Adrenal gland (tissue), 12 donors: ENCODE results near the gene CDS2. TPM values are rescaled to one million over a fixed set of nuclear protein-coding genes. Genes with fewer than 3 reads are reported as not detected.

Source experiments
- DNase-seq, 7 donors: peaks; one replicate each; pipeline ENCODE4 v3.0.0-alpha.2; 2019 to 2020
- H3K27ac ChIP-seq, 5 donors: fragments of 200-600 bp; sonication (generic) in 4 of 5; 1 replicate in 3 of 5; 2 replicates in 2 of 5; pipeline versions ENCODE4 v1.5.1 to v1.8.0; 2016 to 2020; ENCODE audit warnings: mild to moderate bottlenecking in 1 of 5
- H3K27me3 ChIP-seq: fragments of 200-600 bp; 2 replicates; pipeline ENCODE4 v1.8.0; 2021
- H3K36me3 ChIP-seq, 2 donors: fragments of 200-600 bp; replicated peaks in 1 of 2; 1 replicate in 1 of 2; 2 replicates in 1 of 2; pipeline versions ENCODE4 v1.5.1 to v1.8.0; 2018 to 2022
- H3K4me1 ChIP-seq, 2 donors: fragments of 200-600 bp; replicated peaks in 1 of 2; 1 replicate in 1 of 2; 2 replicates in 1 of 2; pipeline versions ENCODE4 v1.5.1 to v1.8.0; 2018 to 2021
- H3K4me3 ChIP-seq, 4 donors: fragments of 200-600 bp; sonication (generic) in 3 of 4; one replicate each; pipeline ENCODE4 v1.5.1; 2016 to 2018
- H3K9me3 ChIP-seq, 3 donors: fragments of 200-600 bp; sonication (generic) in 1 of 3; replicated peaks in 1 of 3; 1 replicate in 2 of 3; 2 replicates in 1 of 3; pipeline versions ENCODE4 v1.5.1 to v1.8.0; 2016 to 2021
- POLR2A ChIP-seq, 2 donors: fragments of 450-650 bp; IDR thresholded peaks; one replicate each; pipeline ENCODE4 v1.6.1; 2017; ENCODE audit warnings: antibody characterized with exemption in 2 of 2, mild to moderate bottlenecking in 2 of 2, moderate library complexity in 1 of 2
- WGBS, 4 donors: extraction: QIAGEN DNeasy Blood & Tissue Kit in 2 of 4; methylation state at CpG; one replicate each; pipeline versions ENCODE4 v1.1.5 to v1.1.7; 2013 to 2017; 5-methylcytosine and 5-hydroxymethylcytosine counted together
- intact Hi-C, 2 donors: fragments of 100-400 bp; cut with DNase I; formaldehyde crosslinking; loops; one replicate each; pipeline versions ENCODE4 v1.14.1 to v1.15.0; 2022 to 2023
- polyA plus RNA-seq, 3 donors: library from polyadenylated mRNA; stranded (reverse); fragments of 200-250 nt in 2 of 3; fragments of 350-450 nt in 1 of 3; fragmentation: Illumina TruSeq in 1 of 3; extraction: RNeasy Lipid Tissue Mini Kit (QIAGEN cat#74804) in 1 of 3; gene quantifications; one replicate each; pipeline ENCODE4 v1.2.3, GENCODE V29; 2013 to 2014
- total RNA-seq, 9 donors: library from RNA; depleted of rRNA in 4 of 9; stranded (reverse); fragments of >200 nt in 4 of 9; fragments of 120-200 nt in 1 of 9; fragmentation: NEBNext Ultra II Directional in 1 of 9; extraction: Animal tissue kit (Norgen Biotek cat#: 25700) in 1 of 9; gene quantifications; one replicate each; pipeline versions ENCODE4 v1.1.0 to v1.2.4, GENCODE V29; 2013 to 2023
- TF ChIP-seq, protein P1 (sequence below), 6 experiments: fragments of 450-650 bp in 4 of 6; fragments of 200-600 bp in 2 of 6; sonication (generic) in 1 of 6; IDR thresholded peaks; 1 replicate in 5 of 6; 2 replicates in 1 of 6; pipeline versions ENCODE4 v1.5.1 to v1.8.0; 2016 to 2021; ENCODE audit warnings: antibody characterized with exemption in 6 of 6, mild to moderate bottlenecking in 2 of 6, moderate library complexity in 1 of 6
- donor health status: healthy with polysubstance abuse.
- donor health status: Bipolar disorder and iron deficiency.
- donor health status: DM: yes; HTN: yes; CAD: no.
- donor health status: DM: no; HTN: no; CAD: no.
- donor health status: DM: no; HTN: no; CAD: no.
- donor health status: DM: yes; HTN: yes; CAD: no.

CDS2 gene
- total and polyA plus RNA-seq, 12 donors, result 11.8 to 71.0 (median 35.0) TPM

DNA sequence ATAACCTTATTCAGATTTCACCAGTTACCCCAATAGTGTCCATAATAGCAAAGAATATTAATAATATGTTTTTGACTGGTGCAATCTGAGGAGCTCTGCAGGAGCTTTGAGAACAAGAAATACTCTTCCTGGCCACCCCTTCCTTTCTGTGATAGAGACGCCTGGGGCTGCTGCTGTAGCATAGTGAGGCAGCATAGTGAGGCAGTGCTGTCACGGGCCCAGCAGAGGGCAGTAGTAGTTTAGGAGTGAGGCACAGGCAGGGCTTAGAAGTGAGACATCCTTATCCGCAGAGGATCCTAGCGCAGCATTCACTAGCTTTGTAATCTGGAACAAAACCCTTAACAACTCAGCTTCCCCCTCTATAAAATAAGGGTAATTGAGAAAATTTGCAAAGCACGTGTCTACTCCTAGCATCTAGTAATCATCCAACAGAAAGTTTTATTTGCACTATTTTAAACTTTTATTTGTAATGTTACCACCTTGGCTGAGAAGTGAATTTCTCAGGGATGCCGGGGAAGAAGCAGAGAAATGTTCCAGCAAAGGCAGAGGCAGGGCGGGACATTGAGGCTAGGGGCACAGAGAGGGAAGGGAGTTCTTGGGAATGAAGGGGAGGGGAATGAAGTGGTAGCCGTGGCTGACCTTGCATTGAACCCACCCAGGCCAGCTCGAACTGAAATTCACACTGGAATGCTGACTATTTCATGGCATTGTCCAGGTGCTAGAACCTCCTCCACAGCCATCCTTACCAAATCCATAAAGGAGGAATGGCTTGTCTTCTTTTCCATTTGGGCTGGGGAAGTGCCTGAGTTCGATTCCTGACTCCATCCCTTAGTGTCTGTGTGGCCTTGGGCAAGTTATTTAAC is 78.8 kb downstream of the CDS2 start:
- Histone ChIP-seq H3K27ac (no peak overlapping the region), H3K27me3 (no peaks in the 10 kb centered on the region), H3K9me3 (no peaks in the 10 kb centered on the region), H3K4me3 (no peak overlapping the region), H3K36me3 (no peaks in the 10 kb centered on the region), H3K4me1 (no peaks in the 10 kb centered on the region)
- WGBS, 4 donors, result 22 to 30% (median 26%) methylated on average over 9 to 10 of the region's 10 CpGs
- intact Hi-C loops, result loop anchor here in 1 of 2 donors (5.0 kb wide), 1 partner anchor 242 kb away; no protein-coding TSS in a partner anchor
- TF ChIP-seq, protein P1, sequence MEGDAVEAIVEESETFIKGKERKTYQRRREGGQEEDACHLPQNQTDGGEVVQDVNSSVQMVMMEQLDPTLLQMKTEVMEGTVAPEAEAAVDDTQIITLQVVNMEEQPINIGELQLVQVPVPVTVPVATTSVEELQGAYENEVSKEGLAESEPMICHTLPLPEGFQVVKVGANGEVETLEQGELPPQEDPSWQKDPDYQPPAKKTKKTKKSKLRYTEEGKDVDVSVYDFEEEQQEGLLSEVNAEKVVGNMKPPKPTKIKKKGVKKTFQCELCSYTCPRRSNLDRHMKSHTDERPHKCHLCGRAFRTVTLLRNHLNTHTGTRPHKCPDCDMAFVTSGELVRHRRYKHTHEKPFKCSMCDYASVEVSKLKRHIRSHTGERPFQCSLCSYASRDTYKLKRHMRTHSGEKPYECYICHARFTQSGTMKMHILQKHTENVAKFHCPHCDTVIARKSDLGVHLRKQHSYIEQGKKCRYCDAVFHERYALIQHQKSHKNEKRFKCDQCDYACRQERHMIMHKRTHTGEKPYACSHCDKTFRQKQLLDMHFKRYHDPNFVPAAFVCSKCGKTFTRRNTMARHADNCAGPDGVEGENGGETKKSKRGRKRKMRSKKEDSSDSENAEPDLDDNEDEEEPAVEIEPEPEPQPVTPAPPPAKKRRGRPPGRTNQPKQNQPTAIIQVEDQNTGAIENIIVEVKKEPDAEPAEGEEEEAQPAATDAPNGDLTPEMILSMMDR (IDR thresholded peaks at IDR 0.05), result peak; percentile 70 to 86 (median 76)
- no peak for TF ChIP-seq POLR2A (IDR thresholded peaks at IDR 0.05)
- DNase-seq, result peak; percentile 71 to 89 (median 77)

- no peak overlapping the region for H3K27ac ChIP-seq
- DNase-seq, result no peak
- no peaks in the 10 kb centered on the region for H3K27me3 ChIP-seq
- H3K4me1 ChIP-seq, result no peaks in the 10 kb centered on the region
- no peaks in the 10 kb centered on the region for H3K36me3 ChIP-seq
- intact Hi-C loops, result loop anchor here in 1 of 2 donors (5.0 kb wide), 1 partner anchor 240 kb away; no protein-coding TSS in a partner anchor
- no peaks in the 10 kb centered on the region for H3K9me3 ChIP-seq
- H3K4me3 ChIP-seq, result no peak overlapping the region
- no peak for TF ChIP-seq POLR2A (IDR thresholded peaks at IDR 0.05)
- TF ChIP-seq, protein P1 (IDR thresholded peaks at IDR 0.05), result no peak
Observed at GRCh38 chr20:5207138-5207537, 80.3 kb downstream of the CDS2 start.

- H3K9me3 ChIP-seq, result no peaks in the 10 kb centered on the region
- intact Hi-C loops, result no loop called here
- TF ChIP-seq, protein P1 (IDR thresholded peaks at IDR 0.05), result no peak
- TF ChIP-seq POLR2A (IDR thresholded peaks at IDR 0.05), result no peak
- H3K4me1 ChIP-seq, result peaks cover 0 to 5% of the 10 kb centered on the region in 2 donors
- DNase-seq, result no peak
- H3K27me3 ChIP-seq, result no peaks in the 10 kb centered on the region
- no peak overlapping the region for H3K4me3 ChIP-seq
- 88 to 94% (median 91%) methylated on average over 8 of the region's 8 CpGs for WGBS, 4 donors
- H3K36me3 ChIP-seq, result no peaks in the 10 kb centered on the region
- H3K27ac ChIP-seq, result no peak overlapping the region
Observed at GRCh38 chr20:5211803-5212714, 85.3 kb downstream of the CDS2 start.

DNA sequence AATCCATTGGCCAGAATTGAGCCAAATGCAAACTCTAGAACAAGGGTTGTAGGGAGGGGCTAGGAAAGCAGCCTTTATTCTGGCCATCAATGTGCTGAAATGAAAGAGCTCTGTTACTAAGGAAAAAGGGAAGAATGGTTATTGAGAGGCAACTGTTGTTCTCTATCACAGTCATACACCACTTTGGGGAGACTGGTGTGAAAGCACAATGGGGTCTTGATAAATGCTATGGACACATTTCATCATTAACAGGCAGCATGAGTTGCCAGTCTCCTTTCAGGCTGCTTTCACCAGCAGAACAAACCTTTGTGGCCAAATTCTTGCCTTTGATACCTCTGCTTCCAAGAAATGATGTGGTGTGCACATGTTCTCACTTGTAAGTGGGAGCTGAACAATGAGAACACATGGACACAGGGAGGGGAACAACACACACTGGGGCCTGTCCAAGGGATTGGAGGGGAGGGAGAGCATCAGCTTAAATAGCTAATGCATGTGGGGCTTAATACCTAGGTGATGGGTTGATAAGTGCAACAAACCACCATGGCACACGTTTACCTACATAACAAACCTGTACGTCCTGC is 86.2 kb downstream of the CDS2 start:
- Histone ChIP-seq H3K4me1 (peaks cover 0 to 5% of the 10 kb centered on the region in 2 donors), H3K27me3 (no peaks in the 10 kb centered on the region), H3K4me3 (no peak overlapping the region), H3K27ac (no peak overlapping the region), H3K9me3 (no peaks in the 10 kb centered on the region), H3K36me3 (no peaks in the 10 kb centered on the region)
- WGBS, 4 donors, result 79 to 97% (median 93%) methylated on average over 2 of the region's 2 CpGs
- DNase-seq, result no peak
- TF ChIP-seq, protein P1 (IDR thresholded peaks at IDR 0.05), result no peak
- no peak for TF ChIP-seq POLR2A (IDR thresholded peaks at IDR 0.05)
- intact Hi-C loops, result no loop called here
